Measurements from ENCODE around the gene RFX2.

Gene RFX2

DNA sequence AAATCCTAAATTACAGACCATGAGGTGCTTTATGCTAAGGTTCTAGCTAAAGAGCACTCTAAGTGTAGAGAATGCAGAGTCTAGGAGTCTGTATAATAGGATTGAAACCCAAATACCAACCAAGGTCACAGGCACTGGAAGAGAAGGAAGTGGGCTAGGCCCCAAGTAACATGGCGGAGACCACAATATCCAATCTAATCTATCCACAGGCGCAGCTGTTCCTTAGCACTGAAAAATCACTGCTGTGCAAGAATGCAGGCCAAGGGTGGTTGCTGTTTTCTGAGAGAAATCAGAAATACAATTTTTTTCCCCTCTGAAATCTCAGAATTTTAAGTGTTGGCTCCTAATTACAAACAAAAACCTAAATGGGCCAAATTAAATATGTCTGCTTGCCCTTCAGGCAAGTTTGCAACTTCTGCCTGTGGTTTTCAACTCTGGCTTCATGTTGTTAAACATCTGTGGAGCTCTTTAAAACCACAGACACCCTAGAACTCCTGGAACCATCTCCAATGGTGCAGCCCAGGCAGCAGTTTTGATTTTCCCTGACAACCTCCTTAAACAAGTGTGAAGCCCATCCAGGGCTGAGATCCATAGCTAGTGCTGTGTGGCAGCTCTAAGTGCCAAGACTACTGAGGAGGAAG is 138.5 kb downstream of the RFX2 start:
- H3K27ac ChIP-seq (replicated peaks): no peak overlapping the region
- H3K27me3 ChIP-seq (ENCODE audit: insufficient read depth, poor library complexity, severe bottlenecking): no peaks in the 10 kb centered on the region
- DNase-seq (ENCODE audit: low read depth in 1 of 2, low spot score in 1 of 2): no peak
- TF ChIP-seq, protein P1, sequence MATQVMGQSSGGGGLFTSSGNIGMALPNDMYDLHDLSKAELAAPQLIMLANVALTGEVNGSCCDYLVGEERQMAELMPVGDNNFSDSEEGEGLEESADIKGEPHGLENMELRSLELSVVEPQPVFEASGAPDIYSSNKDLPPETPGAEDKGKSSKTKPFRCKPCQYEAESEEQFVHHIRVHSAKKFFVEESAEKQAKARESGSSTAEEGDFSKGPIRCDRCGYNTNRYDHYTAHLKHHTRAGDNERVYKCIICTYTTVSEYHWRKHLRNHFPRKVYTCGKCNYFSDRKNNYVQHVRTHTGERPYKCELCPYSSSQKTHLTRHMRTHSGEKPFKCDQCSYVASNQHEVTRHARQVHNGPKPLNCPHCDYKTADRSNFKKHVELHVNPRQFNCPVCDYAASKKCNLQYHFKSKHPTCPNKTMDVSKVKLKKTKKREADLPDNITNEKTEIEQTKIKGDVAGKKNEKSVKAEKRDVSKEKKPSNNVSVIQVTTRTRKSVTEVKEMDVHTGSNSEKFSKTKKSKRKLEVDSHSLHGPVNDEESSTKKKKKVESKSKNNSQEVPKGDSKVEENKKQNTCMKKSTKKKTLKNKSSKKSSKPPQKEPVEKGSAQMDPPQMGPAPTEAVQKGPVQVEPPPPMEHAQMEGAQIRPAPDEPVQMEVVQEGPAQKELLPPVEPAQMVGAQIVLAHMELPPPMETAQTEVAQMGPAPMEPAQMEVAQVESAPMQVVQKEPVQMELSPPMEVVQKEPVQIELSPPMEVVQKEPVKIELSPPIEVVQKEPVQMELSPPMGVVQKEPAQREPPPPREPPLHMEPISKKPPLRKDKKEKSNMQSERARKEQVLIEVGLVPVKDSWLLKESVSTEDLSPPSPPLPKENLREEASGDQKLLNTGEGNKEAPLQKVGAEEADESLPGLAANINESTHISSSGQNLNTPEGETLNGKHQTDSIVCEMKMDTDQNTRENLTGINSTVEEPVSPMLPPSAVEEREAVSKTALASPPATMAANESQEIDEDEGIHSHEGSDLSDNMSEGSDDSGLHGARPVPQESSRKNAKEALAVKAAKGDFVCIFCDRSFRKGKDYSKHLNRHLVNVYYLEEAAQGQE (IDR thresholded peaks at IDR 0.05; ENCODE audit: insufficient replicate concordance, low read depth): no peak
- H3K4me3 ChIP-seq (replicated peaks; ENCODE audit: insufficient read depth, low read length): no peak overlapping the region

DNA sequence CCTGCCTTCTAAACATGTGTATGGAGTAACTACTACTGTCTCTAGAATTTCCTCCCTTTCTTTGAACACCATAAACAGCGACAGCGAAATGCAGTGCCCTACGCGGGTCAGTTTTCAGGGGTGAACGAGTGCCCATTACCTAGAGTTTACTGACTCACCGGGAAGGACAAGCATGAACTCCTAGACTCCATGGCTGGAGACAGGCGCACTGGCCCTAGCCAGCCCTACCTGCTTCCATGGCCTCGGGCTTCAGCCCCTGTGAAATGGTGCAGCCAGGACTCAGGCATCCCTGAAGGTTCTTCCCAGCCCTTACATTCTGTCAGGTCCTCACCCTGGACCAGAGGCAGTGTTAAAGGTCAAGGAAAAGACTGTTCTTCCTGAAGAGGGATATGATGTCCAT is 140.8 kb downstream of the RFX2 start:
- Histone ChIP-seq H3K27me3 (ENCODE audit: insufficient read depth, poor library complexity, severe bottlenecking) (no peaks in the 10 kb centered on the region), H3K27ac (replicated peaks) (no peak overlapping the region), H3K4me3 (replicated peaks; ENCODE audit: insufficient read depth, low read length) (no peak overlapping the region)
- no peak for DNase-seq (ENCODE audit: low read depth in 1 of 2, low spot score in 1 of 2)
- TF ChIP-seq SPI1 (IDR thresholded peaks at IDR 0.05; ENCODE audit: borderline replicate concordance, low read depth): no peak

DNA sequence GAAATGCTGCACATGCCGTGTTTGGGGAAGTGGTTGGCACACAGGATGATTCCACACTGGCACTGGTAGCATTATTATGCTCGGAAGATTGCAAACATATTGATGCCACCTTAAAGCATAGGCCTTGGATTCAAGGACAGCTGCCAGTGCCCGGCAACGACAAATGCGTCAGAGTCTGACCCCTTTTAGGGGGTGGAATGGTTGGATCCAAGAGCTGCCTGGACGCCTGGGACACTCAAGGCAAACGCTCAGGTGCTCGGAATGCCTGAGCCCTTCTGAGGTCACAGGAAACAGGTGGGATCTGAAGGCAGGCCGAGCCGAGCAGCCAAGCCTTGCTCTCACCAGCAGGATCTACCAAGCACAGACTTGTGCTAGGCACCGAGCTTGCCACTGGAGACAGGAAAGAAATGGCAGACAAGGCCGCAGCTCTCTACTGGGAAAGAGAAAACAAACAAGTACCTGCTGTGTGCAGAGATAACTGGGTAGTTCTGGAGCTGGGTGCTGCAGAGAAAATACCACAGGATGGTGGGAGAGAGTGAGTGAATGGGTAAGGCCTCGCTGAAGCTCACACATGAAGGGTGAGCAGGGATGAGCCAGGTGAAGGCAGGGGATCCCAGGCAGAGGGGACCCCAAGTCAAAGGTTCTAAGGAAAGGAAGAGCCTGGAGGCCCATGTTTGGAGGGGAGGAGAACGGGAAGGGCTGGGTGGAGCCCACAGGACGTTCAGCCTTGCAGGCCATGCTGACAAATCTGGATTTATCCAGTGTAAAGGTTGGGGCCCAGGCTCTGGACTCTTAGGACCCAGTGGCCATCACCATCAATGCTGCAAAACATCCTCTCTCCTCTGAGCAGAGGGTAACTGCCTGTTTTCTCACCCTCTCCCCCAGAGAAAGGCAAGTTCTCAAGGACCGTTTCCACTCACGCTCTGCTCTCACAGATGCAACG is 141.6 kb downstream of the RFX2 start:
- TF ChIP-seq POLR2AphosphoS5 (IDR thresholded peaks at IDR 0.05; ENCODE audit: low read depth): no peak
- peak; percentile 11; the same call in 1 of the 2 replicates for TF ChIP-seq SPI1 (IDR thresholded peaks at IDR 0.05; ENCODE audit: borderline replicate concordance, low read depth)
- TF ChIP-seq, protein P1 (IDR thresholded peaks at IDR 0.05; ENCODE audit: insufficient replicate concordance, low read depth): no peak
- TF ChIP-seq, protein P2, sequence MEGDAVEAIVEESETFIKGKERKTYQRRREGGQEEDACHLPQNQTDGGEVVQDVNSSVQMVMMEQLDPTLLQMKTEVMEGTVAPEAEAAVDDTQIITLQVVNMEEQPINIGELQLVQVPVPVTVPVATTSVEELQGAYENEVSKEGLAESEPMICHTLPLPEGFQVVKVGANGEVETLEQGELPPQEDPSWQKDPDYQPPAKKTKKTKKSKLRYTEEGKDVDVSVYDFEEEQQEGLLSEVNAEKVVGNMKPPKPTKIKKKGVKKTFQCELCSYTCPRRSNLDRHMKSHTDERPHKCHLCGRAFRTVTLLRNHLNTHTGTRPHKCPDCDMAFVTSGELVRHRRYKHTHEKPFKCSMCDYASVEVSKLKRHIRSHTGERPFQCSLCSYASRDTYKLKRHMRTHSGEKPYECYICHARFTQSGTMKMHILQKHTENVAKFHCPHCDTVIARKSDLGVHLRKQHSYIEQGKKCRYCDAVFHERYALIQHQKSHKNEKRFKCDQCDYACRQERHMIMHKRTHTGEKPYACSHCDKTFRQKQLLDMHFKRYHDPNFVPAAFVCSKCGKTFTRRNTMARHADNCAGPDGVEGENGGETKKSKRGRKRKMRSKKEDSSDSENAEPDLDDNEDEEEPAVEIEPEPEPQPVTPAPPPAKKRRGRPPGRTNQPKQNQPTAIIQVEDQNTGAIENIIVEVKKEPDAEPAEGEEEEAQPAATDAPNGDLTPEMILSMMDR (IDR thresholded peaks at IDR 0.05; ENCODE audit: insufficient read depth, low read length): no peak
- TF ChIP-seq GABPA (IDR thresholded peaks at IDR 0.05; ENCODE audit: low read depth): no peak
- Histone ChIP-seq H3K27me3 (ENCODE audit: insufficient read depth, poor library complexity, severe bottlenecking) (no peaks in the 10 kb centered on the region), H3K4me3 (replicated peaks; ENCODE audit: insufficient read depth, low read length) (no peak overlapping the region), H3K27ac (replicated peaks) (no peak overlapping the region)
- no peak for DNase-seq (ENCODE audit: low read depth in 1 of 2, low spot score in 1 of 2)

DNA sequence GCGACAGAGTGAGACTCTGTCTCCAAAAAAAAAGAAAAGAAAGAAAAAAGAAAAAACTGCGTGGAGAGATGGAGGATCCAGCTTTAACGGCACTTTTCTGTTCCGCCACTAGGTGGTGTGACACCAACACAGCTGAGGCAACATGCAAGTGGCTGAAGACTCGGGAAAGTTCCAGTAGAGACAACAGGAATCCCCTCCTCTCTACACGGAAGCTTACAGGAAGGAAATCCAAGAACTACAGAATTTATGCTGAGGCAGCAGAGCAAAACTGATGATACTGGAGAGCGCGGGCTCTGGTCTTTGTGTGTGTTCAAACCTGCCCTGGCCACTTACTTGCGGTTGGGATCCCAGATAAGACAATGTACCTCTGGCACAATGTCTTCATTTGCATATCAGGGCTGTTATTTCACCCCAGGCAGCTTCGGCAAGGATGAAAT is 142.3 kb downstream of the RFX2 start:
- H3K27ac ChIP-seq (replicated peaks): no peak overlapping the region
- TF ChIP-seq POLR2AphosphoS5 (IDR thresholded peaks at IDR 0.05; ENCODE audit: low read depth): no peak
- TF ChIP-seq, protein P1 (IDR thresholded peaks at IDR 0.05; ENCODE audit: insufficient replicate concordance, low read depth): no peak
- TF ChIP-seq SPI1 (IDR thresholded peaks at IDR 0.05; ENCODE audit: borderline replicate concordance, low read depth): no peak
- TF ChIP-seq, protein P2 (IDR thresholded peaks at IDR 0.05; ENCODE audit: insufficient read depth, low read length): peak; percentile 79
- no peak for TF ChIP-seq GABPA (IDR thresholded peaks at IDR 0.05; ENCODE audit: low read depth)
- H3K4me3 ChIP-seq (replicated peaks; ENCODE audit: insufficient read depth, low read length): no peak overlapping the region
- DNase-seq (ENCODE audit: low read depth in 1 of 2, low spot score in 1 of 2): peak in 1 of 2 experiments; percentile 58
- no peaks in the 10 kb centered on the region for H3K27me3 ChIP-seq (ENCODE audit: insufficient read depth, poor library complexity, severe bottlenecking)
